Spleen (tissue), 7 donors: ENCODE data around the gene IGF2BP1.

Experiments
- CTCF ChIP-seq, 11 experiments: fragments of 200-600 bp in 7 of 11; fragments of 450-650 bp in 4 of 11; sonication (generic) in 4 of 11; IDR thresholded peaks in 8 of 11; conservative IDR thresholded peaks in 3 of 11; 1 replicate in 7 of 11; 2 replicates in 4 of 11; pipeline versions ENCODE4 v1.4.0 to v1.8.0; 2016 to 2021; ENCODE audit warnings: antibody characterized with exemption in 11 of 11, inconsistent platforms in 4 of 11, mild to moderate bottlenecking in 1 of 11
- POLR2A ChIP-seq, 3 donors: fragments of 450-650 bp; IDR thresholded peaks; one replicate each; pipeline ENCODE4 v1.5.1; 2017; ENCODE audit warnings: antibody characterized with exemption in 3 of 3, mild to moderate bottlenecking in 1 of 3
- POLR2AphosphoS5 ChIP-seq, 3 donors: sonication (generic); formaldehyde crosslinking; IDR thresholded peaks; one replicate each; pipeline ENCODE4 v1.5.1; 2017; ENCODE audit warnings: antibody characterized with exemption in 3 of 3
- donor health status: DM: no; HTN: no; CAD: no; lungs with moderate emphysema.
- donor health status: DM: no; HTN: no; CAD: no.
- donor health status: DM: no; HTN: no; CAD: no.

- no peak for TF ChIP-seq CTCF (IDR thresholded peaks at IDR 0.05 in 8 of 11, conservative IDR thresholded peaks at IDR 0.05 in 3 of 11)
- no peak for TF ChIP-seq POLR2A (IDR thresholded peaks at IDR 0.05)
- TF ChIP-seq POLR2AphosphoS5 (IDR thresholded peaks at IDR 0.05): no peak
Observed at GRCh38 chr17:49049265-49049664, 52.1 kb downstream of the IGF2BP1 start.
